Ishikawa (cell line): Measurements from ENCODE around the gene VWC2.

Source experiments
- CEBPB ChIP-seq: IDR thresholded peaks from 2 replicates; pipeline ENCODE4 v1.6.1; 2012
- CREB1 ChIP-seq: IDR thresholded peaks from 2 replicates; pipeline ENCODE4 v1.6.1; 2012; ENCODE audit warnings: low read depth
- EGR1 ChIP-seq: IDR thresholded peaks from 2 replicates; pipeline ENCODE4 v1.6.1; 2012
- EP300 ChIP-seq: IDR thresholded peaks from 2 replicates; pipeline ENCODE4 v1.6.1; 2012; ENCODE audit warnings: borderline replicate concordance
- FOXM1 ChIP-seq: IDR thresholded peaks from 2 replicates; pipeline ENCODE4 v1.6.1; 2012; ENCODE audit warnings: low read depth, borderline replicate concordance
- NFIC ChIP-seq: IDR thresholded peaks from 2 replicates; pipeline ENCODE4 v1.6.1; 2012
- RAD21 ChIP-seq: IDR thresholded peaks from 2 replicates; pipeline ENCODE4 v1.6.1; 2012; ENCODE audit warnings: low read depth
- TAF1 ChIP-seq: IDR thresholded peaks from 2 replicates; pipeline ENCODE4 v1.6.1; 2012; ENCODE audit warnings: low read depth, mild to moderate bottlenecking
- TCF12 ChIP-seq: IDR thresholded peaks from 2 replicates; pipeline ENCODE4 v1.6.1; 2012; ENCODE audit warnings: low read depth
- YY1 ChIP-seq: IDR thresholded peaks from 2 replicates; pipeline ENCODE4 v1.6.1; 2012; ENCODE audit warnings: low read depth
- ZBTB7A ChIP-seq: IDR thresholded peaks from 2 replicates; pipeline ENCODE4 v1.6.1; 2012; ENCODE audit warnings: low read depth
- TF ChIP-seq, protein P1 (sequence below): IDR thresholded peaks from 2 replicates; pipeline ENCODE4 v1.6.1; 2012; ENCODE audit warnings: low read depth, mild to moderate bottlenecking
- TF ChIP-seq, protein P2 (sequence below): IDR thresholded peaks from 2 replicates; pipeline ENCODE4 v1.6.1; 2012
- TF ChIP-seq, protein P3 (sequence below): IDR thresholded peaks from 2 replicates; pipeline ENCODE4 v1.6.1; 2012

DNA sequence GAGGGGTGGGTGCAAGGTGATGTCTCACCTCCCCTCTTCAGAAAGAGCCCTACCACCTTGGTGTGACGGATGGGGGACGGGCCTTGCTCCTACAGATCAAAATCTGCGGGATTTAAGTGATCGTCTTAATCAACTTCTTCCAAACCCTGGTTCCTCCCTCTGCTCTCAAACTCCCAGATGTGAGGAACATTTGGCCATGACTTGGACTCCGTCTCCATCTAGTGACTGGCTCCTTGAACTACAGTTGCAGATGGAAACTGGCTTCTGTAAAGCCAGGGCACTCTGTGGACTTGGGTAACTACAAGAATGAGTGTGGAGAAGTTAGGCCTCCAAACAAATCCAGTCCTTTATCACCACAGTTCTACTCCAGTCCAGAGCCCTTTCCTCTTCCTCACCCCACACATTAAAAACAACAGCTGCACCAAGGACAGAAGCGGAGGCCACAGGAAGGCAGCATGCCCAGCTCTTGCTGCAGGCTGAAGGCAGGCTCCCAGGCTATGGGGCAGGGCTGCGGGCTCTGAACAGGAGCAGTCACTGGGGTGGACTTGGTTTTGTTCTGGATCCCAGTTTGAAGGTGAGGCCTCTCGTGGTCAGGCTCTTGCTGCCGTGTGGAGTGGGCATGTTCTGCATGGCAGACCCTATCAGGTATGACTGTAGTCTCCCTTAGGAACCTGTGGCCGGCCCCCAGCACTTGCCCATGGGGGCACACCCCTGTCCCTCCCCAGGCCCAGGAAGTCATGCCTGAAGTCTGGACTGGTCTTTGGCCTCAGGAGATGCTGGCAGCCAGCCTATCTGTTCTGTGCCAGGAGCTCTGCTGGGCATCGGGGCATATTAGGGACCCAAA is 79.4 kb downstream of the VWC2 start:
- TF ChIP-seq EGR1 (no peak), RAD21 (peak; percentile 52; the same call in 1 of the 2 replicates), NFIC (no peak), FOXM1 (no peak), CEBPB (no peak), TCF12 (no peak), TAF1 (no peak), EP300 (no peak), CREB1 (no peak), YY1 (no peak), ZBTB7A (no peak)
- TF ChIP-seq, protein P1, sequence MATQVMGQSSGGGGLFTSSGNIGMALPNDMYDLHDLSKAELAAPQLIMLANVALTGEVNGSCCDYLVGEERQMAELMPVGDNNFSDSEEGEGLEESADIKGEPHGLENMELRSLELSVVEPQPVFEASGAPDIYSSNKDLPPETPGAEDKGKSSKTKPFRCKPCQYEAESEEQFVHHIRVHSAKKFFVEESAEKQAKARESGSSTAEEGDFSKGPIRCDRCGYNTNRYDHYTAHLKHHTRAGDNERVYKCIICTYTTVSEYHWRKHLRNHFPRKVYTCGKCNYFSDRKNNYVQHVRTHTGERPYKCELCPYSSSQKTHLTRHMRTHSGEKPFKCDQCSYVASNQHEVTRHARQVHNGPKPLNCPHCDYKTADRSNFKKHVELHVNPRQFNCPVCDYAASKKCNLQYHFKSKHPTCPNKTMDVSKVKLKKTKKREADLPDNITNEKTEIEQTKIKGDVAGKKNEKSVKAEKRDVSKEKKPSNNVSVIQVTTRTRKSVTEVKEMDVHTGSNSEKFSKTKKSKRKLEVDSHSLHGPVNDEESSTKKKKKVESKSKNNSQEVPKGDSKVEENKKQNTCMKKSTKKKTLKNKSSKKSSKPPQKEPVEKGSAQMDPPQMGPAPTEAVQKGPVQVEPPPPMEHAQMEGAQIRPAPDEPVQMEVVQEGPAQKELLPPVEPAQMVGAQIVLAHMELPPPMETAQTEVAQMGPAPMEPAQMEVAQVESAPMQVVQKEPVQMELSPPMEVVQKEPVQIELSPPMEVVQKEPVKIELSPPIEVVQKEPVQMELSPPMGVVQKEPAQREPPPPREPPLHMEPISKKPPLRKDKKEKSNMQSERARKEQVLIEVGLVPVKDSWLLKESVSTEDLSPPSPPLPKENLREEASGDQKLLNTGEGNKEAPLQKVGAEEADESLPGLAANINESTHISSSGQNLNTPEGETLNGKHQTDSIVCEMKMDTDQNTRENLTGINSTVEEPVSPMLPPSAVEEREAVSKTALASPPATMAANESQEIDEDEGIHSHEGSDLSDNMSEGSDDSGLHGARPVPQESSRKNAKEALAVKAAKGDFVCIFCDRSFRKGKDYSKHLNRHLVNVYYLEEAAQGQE = no peak
- TF ChIP-seq, protein P2, sequence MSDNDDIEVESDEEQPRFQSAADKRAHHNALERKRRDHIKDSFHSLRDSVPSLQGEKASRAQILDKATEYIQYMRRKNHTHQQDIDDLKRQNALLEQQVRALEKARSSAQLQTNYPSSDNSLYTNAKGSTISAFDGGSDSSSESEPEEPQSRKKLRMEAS = no peak
- TF ChIP-seq, protein P3, sequence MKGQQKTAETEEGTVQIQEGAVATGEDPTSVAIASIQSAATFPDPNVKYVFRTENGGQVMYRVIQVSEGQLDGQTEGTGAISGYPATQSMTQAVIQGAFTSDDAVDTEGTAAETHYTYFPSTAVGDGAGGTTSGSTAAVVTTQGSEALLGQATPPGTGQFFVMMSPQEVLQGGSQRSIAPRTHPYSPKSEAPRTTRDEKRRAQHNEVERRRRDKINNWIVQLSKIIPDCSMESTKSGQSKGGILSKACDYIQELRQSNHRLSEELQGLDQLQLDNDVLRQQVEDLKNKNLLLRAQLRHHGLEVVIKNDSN = no peak
